Measurements from ENCODE around the gene NDFIP1. TPM values are rescaled to one million over a fixed set of nuclear protein-coding genes. Genes with fewer than 3 reads are reported as not detected.

Gene NDFIP1
- total RNA-seq, 1 experiment from 2014 or later: 58.0 TPM

DNA sequence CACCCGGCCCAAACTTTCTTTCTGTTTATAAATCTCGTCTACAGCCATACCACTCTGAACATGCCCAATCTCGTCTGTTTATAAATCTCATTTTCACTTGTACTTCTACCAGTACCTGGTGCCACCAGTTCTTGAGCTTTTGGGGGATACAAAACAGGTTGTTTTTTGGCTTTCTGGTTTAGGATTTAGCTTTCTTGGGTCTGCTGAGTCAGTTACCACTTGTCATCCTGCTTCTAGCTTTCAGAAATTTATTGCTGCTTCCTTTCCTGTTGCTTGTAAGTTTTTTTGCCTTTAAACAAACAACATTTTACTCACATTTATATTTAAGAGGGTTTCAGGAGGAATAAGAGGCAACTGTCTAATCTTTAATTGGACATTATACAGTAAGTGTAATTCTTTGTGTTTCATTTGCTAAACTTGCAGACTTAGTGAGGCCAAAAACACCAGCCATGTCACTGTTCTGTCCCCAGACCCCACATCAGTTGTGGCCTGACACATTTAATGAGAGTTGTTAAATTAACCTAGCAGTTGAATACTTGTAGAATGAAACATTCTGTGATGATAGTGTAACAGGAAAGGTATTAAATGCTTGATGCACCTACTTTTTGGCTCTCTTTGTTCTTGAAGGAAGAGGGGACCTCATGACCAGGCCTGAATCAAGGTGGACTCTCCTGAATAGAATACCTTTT, 11.8 kb downstream of the NDFIP1 start:
- CTCF ChIA-PET: no interaction called here
- intact Hi-C loops (cut with micrococcal nuclease; ENCODE audit: unreplicated experiment): no loop called here
- Mint-ChIP-seq H3K4me1 (ENCODE audit: low read depth, unreplicated experiment) (peaks cover 17% of the 10 kb centered on the region), H3K36me3 (ENCODE audit: insufficient read depth, unreplicated experiment) (no peaks in the 10 kb centered on the region), H3K27ac (ENCODE audit: unreplicated experiment) (no peak overlapping the region), H3K4me3 (ENCODE audit: low read depth, unreplicated experiment) (no peak overlapping the region), H3K27me3 (ENCODE audit: unreplicated experiment) (no peaks in the 10 kb centered on the region), H3K9me3 (ENCODE audit: low read depth, unreplicated experiment) (no peaks in the 10 kb centered on the region)
- DNase-seq: no peak
- no TSS peak for BruUV-seq (replicated peaks)
- TF ChIP-seq, protein P1, sequence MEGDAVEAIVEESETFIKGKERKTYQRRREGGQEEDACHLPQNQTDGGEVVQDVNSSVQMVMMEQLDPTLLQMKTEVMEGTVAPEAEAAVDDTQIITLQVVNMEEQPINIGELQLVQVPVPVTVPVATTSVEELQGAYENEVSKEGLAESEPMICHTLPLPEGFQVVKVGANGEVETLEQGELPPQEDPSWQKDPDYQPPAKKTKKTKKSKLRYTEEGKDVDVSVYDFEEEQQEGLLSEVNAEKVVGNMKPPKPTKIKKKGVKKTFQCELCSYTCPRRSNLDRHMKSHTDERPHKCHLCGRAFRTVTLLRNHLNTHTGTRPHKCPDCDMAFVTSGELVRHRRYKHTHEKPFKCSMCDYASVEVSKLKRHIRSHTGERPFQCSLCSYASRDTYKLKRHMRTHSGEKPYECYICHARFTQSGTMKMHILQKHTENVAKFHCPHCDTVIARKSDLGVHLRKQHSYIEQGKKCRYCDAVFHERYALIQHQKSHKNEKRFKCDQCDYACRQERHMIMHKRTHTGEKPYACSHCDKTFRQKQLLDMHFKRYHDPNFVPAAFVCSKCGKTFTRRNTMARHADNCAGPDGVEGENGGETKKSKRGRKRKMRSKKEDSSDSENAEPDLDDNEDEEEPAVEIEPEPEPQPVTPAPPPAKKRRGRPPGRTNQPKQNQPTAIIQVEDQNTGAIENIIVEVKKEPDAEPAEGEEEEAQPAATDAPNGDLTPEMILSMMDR (IDR thresholded peaks at IDR 0.05; ENCODE audit: unreplicated experiment): no peak

DNA sequence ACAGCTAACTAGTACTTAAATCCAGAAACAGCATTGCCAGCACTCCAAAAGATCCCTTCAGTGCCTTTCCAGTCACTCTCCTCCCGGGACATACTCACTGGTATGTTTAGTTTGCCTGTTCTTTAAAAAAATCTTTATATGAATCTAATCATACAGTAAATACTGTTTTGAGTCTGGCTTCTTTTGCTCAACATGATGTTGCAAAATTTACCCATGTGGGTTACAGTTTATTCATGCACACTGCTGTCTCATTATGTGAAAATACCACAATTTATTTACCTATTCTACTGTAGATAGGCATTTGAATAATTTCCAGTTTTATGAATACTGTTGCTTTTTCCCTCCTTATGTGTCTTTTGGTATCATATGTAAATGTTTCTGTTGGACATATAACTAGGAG, 13.5 kb downstream of the NDFIP1 start:
- peaks cover 8% of the 10 kb centered on the region for H3K4me1 Mint-ChIP-seq (ENCODE audit: low read depth, unreplicated experiment)
- no peaks in the 10 kb centered on the region for H3K27me3 Mint-ChIP-seq (ENCODE audit: unreplicated experiment)
- intact Hi-C loops (cut with micrococcal nuclease; ENCODE audit: unreplicated experiment): no loop called here
- H3K9me3 Mint-ChIP-seq (ENCODE audit: low read depth, unreplicated experiment): no peaks in the 10 kb centered on the region
- TF ChIP-seq, protein P1 (IDR thresholded peaks at IDR 0.05; ENCODE audit: unreplicated experiment): no peak
- no peaks in the 10 kb centered on the region for H3K36me3 Mint-ChIP-seq (ENCODE audit: insufficient read depth, unreplicated experiment)
- no peak for DNase-seq
- BruUV-seq (replicated peaks): no TSS peak
- H3K4me3 Mint-ChIP-seq (ENCODE audit: low read depth, unreplicated experiment): no peak overlapping the region
- CTCF ChIA-PET: no interaction called here
- H3K27ac Mint-ChIP-seq (ENCODE audit: unreplicated experiment): no peak overlapping the region

DNA sequence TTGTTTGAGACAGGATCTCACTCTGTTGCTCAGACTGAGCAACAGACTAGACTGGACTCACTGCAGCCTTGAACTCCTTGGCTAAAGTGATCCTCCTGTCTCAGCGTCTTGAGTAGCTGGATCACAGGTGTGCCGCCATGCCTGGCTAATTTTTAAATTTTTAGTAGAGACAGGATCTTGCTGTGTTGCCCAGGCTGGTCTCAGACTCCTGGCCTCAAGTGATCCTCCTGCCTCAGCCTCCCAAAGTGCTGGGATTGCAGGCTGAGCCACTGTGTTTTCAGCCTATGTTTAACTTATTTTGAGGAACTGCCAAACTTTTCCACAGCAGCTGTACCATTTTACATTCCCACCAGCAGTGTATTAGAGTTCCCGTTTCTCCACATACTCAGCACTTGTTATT, 16.8 kb downstream of the NDFIP1 start:
- no peak for DNase-seq
- Mint-ChIP-seq H3K27me3 (ENCODE audit: unreplicated experiment) (no peaks in the 10 kb centered on the region), H3K27ac (ENCODE audit: unreplicated experiment) (no peak overlapping the region), H3K4me3 (ENCODE audit: low read depth, unreplicated experiment) (no peak overlapping the region), H3K4me1 (ENCODE audit: low read depth, unreplicated experiment) (peaks cover 10% of the 10 kb centered on the region), H3K36me3 (ENCODE audit: insufficient read depth, unreplicated experiment) (no peaks in the 10 kb centered on the region), H3K9me3 (ENCODE audit: low read depth, unreplicated experiment) (no peaks in the 10 kb centered on the region)
- intact Hi-C loops (cut with micrococcal nuclease; ENCODE audit: unreplicated experiment): no loop called here
- BruUV-seq (replicated peaks): no TSS peak
- CTCF ChIA-PET: no interaction called here
- TF ChIP-seq, protein P1 (IDR thresholded peaks at IDR 0.05; ENCODE audit: unreplicated experiment): no peak

DNA sequence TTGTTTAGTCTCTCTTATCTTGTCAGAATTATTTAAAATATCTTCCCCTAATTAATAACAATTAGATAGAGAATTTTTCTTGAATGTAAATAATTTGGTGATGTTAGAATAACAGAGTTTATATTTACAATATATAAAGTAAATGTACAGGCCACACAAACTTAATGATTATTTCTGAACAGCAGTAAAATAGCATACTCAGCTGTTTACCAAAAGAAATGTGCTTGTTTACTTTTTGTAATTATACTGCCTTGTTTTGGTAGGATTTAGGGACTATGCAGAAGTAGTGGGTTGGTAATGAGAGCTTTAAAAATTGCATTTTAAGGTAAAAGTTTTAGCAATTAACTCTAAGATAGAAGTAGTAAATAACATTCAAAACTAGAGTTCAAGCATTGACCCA, 17.4 kb downstream of the NDFIP1 start:
- Mint-ChIP-seq H3K36me3 (ENCODE audit: insufficient read depth, unreplicated experiment) (no peaks in the 10 kb centered on the region), H3K4me3 (ENCODE audit: low read depth, unreplicated experiment) (no peak overlapping the region), H3K4me1 (ENCODE audit: low read depth, unreplicated experiment) (peaks cover 10% of the 10 kb centered on the region), H3K27me3 (ENCODE audit: unreplicated experiment) (no peaks in the 10 kb centered on the region), H3K9me3 (ENCODE audit: low read depth, unreplicated experiment) (no peaks in the 10 kb centered on the region), H3K27ac (ENCODE audit: unreplicated experiment) (no peak overlapping the region)
- intact Hi-C loops (cut with micrococcal nuclease; ENCODE audit: unreplicated experiment): no loop called here
- DNase-seq: no peak
- no TSS peak for BruUV-seq (replicated peaks)
- CTCF ChIA-PET: no interaction called here
- TF ChIP-seq, protein P1 (IDR thresholded peaks at IDR 0.05; ENCODE audit: unreplicated experiment): no peak
